Measurements from ENCODE around the gene FSTL1.

FSTL1 gene

DNA sequence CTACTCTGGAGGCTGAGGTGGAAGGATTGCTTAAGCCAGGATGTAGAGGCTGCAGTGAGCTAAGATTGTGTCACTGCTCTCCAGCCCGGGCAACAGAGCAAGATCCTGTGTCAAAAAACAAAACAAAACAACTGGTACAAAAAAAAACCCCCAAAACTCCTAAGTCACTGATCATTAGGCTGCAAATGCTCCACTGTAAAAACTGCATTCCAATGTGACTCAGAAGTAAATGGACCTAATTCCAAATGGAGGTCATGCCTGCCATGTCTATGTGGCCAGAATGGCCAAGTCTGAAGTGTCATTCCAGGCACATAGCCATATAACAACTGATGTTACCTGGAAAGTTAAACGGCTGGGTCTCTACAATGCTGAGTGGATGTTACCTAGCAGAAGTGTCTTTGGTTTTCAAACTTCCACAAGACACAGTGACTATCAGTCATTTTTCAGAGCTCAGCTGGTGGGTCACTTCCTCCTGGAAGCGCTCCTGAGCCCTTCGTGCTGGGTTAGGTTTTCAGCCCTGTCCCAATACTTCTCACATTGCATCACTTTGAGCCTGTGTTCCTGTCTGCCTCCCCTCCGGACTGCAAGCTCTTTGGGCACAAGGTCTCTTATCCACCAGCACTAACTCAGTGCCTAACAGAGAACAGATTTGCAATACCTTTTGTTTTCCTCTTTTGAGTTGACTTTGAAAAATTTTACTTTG is 10.6 kb downstream of the FSTL1 start:
- no peak for DNase-seq (ENCODE audit: low spot score)

DNA sequence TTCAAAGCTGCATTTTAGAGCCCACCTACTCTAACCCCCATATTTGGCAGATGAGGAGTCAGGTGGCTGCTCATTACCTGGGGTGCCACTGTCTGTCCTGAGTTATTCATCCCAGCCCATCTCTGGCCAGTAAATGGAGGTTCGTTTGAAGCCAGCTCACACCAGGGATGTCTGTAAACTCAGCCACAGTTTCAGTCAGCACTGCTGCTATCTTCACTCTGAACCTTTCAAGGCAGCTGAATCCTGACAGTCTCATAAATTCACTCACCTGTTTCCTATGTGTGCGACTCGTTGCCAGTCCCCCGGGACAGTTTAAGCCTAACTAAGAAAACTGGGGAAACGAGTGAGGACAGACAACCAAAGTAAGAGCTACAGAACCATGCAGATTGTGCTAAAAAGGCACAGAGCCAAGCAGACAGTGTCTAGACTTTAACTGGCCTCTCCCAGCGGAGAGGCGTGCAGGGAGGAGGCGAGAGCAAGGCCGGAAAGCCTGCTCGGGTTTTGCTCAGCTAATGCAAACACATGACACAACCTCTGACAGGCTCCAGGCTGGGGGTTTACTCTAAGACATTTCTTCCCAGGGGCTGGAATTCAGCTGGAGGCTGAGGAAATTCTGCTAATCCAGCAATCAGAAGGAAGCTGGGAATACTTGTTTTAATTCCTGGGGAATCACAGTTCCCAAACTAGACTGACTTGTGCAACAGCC is 12.0 kb downstream of the FSTL1 start:
- DNase-seq (ENCODE audit: low spot score) = no peak

DNA sequence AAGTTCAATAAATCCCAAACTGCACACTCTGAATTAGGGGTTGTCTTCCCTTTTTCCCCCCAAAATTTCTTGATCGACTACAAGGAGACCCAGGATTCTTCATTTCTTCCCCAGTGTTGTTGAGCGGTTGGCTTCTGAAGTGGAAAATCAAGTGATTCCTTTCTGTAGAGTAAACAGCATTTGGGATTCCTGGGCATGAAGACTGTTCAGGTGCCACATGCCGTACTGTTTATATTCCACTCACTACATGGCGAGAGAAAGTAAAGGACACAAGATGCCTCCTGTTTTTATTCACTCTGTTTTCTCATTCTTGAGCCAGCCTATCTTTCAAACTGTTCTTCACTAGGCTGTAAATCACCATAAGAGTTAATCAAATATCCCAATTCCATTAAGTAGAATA is 12.6 kb downstream of the FSTL1 start:
- no peak for DNase-seq (ENCODE audit: low spot score)

DNA sequence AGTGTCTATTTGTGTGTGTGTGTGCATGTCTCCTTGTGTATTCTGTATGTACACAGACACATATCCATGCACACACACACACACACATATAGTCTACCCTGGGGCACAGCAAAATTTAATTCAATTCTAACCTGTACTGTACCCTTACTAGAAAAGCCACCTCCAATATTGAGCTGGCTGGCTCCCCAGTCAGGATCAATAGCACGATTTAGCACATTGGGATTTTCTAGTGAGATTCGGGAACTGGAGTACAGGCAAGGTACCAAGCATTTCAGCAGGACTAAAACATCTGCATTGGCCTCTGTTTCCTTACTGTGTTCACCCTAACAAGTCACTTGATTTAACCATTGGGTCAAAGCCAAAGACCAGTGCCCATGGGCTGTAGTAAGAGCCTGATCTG is 13.2 kb downstream of the FSTL1 start:
- no peak for DNase-seq (ENCODE audit: low spot score)

DNA sequence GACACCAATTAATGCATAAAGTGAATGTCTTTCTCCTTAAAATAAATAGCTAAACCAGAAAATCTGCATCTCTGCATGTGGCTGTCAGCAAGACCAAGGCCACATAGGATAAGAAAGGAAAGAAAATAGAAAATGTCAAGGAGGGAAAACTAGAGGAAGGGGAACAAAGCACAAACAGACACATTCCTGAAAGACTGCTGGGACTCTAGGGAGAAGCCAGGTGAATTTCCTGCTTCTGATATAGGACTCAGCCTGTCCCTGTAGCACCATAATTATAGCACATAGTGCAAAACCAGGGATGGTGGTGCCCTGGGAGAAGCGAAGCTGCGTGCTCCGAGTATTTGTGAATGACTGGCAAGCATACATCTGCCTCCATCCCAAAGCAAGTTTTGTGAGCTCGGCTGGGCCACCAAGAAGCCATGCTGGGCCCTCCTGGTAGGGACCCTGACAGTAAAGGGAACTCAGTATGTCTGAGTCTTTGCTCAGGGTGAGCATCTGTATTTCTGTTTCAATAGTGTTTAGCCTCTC is 14.2 kb downstream of the FSTL1 start:
- no peak for DNase-seq (ENCODE audit: low spot score)

DNA sequence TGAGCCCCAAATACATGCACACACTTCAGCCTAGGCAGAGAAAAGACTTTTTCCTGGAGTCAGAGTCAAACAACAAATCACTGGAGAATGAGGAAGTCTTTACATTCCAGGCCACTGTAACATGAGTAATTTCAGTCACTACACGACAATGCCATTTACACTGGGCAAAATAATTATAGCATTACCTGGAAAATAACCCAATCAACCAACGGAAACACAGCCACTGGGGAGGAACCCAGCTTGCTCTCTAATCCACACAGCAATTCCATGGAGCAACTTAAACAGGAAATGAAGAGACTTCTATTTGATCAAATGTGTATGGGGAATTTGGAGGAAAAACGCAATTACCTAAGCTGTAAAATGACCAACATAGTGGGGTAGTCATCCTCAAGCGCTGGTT is 15.2 kb downstream of the FSTL1 start:
- no peak for DNase-seq (ENCODE audit: low spot score)

DNA sequence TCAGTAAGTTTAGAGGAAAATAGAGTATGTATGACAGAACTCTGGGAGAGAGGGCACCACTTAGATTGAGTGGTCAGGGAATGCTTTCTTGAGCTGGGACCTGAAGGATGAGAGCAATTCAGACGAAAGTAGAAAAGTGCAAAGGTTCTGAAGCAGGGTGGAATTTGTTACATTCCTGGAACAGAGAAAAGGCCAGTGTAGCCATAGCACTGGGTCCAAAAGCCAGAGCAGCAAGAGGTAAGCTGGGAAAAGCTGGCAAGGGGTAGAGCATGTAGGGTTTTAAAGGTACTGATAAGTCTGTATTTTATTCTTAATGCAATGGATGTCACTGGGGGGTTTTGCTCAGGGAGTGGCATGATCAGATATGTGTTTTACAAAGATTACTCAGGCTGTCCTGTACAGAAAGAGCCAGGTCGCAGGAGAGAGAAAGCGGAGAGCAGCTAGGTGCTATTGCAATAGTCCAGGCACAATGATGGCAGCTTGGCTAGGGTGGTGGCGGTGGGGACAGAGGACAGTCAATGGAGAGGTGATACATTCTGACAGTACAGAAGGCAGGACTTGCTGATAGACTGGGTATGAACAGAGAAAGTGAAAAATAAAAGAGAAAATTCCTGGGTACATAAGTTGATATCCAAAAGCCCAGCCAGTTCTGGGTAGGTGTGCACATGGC is 17.0 kb downstream of the FSTL1 start:
- no peak for DNase-seq (ENCODE audit: low spot score)

DNA sequence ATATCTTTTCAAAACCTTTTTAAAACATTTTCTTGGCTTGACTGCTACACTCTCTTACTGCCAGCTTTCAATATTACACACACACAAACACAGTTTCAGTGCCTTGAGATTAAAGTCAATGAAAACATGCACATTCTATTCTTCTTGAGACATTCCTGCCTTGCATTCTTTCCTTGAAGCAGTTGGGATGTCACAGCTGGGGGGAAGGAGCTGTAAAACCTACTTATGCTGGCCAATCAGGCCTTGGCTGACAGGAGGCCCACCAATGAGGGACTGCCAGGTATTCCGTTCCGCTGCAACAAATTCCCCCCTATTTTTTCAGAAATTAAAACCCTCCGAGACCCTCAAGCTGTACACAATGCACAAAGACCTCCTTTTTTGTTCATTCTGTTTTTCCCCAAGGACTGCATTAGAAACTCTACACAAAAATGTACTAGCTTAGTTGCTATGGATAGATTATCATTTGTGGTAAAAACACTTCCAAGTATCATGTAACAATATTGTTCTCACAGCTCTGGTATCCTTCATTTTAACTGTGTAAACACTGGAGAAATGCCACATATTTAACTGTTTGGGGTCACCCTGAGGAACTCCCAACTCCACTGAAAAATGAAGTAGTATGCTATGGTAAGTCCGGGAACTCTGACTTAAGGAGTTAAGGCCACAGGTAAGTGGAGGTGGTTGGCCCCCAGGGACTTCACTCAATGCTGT is 18.5 kb downstream of the FSTL1 start:
- DNase-seq (ENCODE audit: low spot score) = no peak

DNA sequence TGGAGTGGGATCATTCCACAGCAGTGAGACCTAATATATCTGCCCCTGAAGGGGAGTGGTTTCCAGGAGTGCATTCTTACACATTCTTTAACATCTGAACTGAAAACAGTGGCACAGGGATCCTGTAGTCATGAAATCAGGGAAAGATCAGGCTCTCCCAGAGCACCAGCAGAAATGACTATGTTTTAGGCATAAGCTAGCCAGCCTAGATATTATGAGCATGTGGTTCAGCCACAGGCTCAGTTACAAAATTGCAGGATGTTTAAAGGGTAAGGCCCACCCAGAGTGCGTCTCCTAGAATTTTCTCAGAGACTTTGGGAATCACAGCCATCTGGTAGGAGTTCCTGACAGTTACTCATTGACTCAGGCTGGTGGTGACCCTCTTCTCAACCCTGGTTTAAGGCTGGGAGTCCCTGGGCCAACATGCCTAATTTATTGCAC is 20.9 kb downstream of the FSTL1 start:
- DNase-seq (ENCODE audit: low spot score) = no peak

DNA sequence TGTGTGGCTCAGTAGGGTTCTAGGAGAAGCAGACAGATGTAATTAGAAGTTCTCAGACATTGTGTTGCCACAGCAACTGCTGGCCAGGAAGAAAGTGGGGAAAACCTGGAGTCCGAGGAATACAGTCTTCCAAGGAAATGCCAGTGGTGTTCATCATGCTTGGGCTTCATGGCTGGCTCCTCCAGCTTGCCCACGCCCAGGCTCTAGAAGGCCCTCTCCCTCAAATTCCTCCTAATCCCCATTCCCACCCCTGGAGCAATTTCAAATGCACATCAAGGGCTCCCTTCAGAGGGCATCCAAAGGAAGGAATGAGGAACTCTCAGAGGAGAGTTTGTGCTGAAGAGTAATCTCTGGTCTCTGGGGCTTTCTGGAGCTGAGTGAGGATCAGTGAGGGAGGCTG is 21.9 kb downstream of the FSTL1 start:
- no peak for DNase-seq (ENCODE audit: low spot score)

DNA sequence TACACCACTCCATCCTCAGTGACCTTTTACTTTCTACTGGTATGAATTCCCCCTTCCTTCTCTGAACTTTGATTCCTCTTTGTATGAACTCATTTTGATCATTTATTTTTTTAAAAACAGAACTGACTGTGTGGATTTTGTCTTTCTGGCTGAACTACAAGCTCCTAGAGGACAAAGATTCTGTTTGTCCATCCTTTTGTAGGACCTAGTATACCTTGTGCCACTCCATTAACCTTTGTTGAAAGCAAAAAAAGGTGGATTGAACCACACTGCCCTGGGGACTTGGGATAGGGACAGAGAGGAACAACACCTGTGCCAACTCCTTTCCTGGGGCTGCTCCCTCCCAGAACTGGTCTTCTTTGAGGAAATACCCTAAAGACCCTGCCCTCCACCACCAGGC is 23.6 kb downstream of the FSTL1 start:
- DNase-seq (ENCODE audit: low spot score) = no peak

DNA sequence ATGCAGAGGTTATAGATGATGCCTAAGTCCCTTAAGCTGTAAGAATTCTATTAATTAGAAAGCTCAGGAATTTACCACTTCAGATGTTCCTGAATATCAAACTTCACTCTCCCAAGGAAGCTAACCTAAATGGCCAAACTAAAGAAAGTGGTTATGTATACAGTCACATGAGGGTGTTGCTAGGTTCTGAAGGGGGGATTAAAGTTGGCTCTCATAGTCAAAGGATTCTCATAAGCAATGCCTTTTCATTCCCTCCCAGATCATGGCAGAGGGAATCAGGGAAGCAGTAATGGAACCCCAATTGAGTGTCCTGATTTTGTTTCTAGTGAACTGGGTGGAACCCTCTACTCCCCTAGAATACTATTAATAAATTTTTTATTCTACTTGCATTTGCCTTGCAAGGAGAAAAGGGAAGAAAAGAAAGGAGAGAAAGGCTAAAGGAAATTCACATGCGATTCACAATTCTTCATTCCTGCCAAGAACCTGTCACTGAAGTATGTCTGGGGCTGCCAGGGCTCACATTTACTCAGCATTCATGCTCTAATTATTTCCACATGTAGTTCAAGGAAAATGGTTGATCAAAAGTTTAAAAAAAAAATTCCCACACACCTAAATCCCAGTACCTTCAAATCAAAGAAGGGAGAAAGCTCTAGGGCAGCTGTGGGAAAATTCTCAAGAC is 25.1 kb downstream of the FSTL1 start:
- no peak for DNase-seq (ENCODE audit: low spot score)

DNA sequence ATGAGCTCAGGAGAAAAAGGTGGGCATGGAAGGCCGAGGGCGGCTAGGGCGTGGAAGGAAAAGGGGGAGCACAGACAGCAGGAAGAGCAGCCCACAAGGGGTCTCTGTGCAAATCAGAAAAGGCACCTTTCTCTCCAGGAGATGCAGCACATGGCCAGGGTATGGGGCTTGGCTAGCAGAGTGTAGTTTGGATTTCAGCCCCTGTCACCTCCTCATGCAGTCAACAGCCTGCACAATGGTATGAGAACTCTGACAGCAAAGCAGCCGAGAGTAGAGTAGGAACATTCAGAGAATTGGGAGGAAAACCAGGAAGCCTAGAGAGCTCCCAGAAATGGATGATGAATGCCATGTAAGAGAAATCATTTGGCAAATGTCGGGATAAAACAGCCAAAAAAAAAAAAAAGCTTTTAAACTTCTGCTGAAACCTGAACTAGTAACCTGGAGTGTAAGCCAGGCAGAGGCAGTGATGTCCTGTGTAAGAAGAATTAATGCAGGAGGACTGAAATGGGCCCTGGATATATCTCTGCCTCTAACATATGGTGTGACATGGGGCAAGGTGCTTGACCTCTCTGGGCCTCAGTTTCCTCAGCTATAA is 25.7 kb downstream of the FSTL1 start:
- no peak for DNase-seq (ENCODE audit: low spot score)

DNA sequence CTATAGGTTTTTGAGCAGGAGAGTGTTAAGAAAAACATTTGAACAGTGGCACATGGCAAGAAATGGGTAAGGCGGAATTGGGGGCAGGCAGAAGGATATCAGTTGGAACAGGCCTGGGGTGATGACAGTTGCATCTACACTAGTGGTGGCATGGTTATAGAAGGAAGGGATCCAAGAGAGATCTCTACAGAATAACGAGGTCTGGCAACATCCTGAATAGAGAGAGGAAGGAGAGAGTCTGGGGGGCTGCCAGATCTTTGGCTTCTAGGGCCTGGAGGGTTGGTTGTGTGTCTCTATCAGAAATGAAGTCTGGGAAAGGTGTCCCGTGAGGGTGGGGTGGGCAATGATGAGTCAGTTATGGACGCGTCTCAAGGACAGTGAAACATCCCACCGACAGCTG is 26.3 kb downstream of the FSTL1 start:
- DNase-seq (ENCODE audit: low spot score) = no peak

DNA sequence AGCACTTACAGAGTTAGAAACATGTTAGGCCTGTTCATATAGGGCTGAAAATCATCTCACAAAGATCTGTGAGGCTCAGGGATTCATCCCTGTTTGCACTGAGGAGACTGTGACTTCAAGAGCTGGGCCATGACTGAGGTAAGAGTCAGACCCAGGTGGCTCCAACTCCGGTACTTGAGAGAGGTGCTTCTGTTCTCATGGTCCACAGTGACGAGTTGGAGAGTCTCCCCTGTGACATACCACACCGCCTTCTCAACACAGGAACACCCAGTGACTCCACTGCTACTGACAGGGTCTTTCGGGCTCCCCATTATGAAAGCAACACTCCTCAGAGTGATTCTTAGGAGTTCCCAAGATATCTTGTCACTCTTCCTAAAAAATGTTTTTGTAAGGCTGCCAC is 27.4 kb downstream of the FSTL1 start:
- no peak for DNase-seq (ENCODE audit: low spot score)

DNA sequence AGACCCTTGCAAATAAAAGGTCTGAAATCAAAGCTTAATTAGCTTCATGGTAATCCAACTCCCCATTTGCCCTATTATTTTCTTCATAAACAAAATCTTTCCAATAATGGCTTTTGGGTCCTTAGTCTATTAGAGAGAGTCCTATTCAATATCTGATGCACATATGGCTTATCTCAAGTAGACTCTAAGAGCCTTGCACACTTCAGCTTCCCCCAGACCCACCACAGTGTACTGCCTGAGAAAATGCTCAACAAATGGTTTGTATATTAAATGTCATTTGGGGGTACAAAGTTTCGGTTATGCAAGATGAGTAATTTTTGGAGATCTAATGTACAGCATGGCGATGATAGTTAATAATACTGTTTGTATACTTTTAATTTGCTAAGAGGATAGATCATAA is 28.9 kb downstream of the FSTL1 start:
- no peak for DNase-seq (ENCODE audit: low spot score)

DNA sequence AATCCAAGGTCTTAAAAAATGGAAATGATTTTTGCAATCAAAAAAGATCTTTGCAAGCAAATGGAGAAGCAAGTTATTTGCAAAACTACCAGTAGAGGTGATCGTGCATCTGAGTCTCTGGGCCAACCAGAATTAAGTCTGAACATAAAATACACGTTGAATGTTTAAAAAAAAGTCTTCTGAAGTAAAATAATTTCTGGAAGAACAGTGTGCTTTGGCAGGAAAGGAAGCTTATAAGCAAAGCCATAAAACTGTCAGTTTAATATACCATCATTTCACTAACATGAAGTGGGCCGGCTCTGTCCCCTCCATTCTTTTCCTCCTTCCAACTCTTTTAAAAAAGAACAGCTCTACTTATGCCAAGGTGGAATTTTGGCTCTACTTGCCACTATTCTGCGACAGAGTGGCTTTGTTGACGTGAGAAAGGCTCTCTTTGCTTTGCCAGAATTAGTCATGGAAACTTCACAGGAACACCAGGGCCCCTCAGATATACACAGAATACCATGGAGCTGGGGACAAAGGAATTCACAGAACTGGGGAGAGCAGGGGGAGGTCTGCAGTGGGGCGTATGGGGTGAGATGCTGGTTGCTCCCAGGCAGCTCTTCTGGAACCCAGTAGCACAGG is 29.8 kb downstream of the FSTL1 start:
- DNase-seq (ENCODE audit: low spot score) = peak; percentile 48

DNA sequence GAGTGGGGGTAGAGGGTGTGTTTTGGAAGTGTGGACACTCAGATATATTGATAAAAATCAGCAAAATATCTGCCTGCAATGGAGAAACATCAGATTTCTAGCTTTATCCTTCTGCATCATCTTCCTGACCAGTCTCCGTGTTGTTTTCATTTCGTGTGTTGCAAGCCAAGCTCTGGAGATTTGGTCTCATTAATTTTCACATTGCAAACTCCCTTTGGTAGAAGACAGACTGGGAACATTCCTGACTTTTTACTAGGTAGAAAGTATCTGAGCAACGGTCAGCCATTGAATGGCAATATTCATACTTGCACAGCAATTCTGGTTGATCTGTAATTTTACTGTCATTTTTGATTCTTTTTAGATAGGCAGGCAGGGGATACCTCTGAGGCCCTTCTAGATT is 30.4 kb downstream of the FSTL1 start:
- no peak for DNase-seq (ENCODE audit: low spot score)

DNA sequence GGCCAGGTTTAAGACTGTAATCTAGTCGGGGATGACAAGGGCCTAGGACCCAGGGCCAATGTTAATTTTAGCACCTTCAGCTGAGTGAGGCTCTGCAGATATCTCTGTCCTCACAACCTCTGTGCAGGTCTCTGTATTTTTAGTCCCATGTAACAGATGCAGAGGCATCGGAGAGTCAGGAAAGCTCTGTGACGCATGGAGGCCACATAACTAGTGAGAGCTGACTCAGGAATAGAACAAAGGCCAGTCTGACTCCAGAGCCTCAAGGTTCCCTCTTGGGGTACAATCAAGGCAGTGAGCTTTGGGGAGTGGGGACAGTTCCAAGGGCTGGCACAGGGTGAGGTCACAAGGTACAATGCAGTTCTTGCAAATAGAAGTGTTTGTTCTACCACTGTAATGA is 31.0 kb downstream of the FSTL1 start:
- no peak for DNase-seq (ENCODE audit: low spot score)

DNA sequence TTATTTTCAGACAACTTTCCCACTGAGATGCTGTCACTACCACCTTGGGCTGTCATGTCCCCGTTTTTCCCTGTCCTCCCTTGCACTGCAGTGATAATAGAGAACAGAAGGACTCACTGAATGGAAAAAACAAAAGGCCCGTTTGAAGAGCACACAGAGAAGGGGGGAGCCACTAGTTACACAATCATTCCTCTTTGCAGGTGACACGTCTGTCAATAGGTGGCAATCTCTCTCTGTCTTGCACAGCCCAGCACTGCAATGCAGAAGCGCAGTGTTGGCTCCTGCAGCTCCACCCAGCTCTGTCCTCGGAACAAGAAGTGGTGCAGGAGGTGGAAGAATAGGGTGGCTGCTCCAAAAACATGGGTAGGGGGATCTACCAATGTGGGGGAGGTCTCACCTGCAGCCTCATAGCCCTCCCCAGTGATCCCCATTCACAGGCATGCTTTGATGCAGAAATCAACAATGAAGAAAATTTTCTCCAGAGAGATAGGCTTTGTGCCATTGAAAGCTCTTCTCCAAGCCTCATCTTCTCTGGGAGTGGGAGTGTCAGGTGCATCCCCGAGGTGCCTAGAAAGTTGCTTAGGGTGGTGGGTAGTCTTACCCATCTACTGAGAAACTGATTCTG is 31.8 kb downstream of the FSTL1 start:
- peak; percentile 66 for DNase-seq (ENCODE audit: low spot score)

DNA sequence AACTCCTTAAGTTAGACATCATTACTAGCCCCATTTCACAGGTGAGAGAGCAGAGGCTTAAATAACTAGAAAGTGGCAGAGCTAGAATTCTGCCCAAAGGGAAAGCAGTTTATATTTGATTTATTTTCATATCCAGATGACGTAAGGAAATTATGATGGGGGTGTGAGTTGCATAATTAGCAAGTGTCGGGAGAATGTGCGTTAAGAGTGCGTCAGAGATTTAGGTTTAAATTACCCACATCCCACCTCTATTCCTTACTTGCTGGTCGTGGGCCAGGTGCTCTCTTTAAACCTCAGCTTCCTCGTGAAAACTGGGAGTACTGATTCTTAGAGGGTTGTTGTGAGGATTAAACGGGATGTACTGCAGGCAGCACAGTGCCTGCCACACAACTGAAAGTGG is 32.3 kb downstream of the FSTL1 start:
- DNase-seq (ENCODE audit: low spot score) = no peak
